SHP77 treated with DMSO at 0.1 percent for 48 hours (cell line): Measurements from ENCODE around the gene DBI.
"Not testable (repeated sequence)": the region's sequence is repeated elsewhere in the genome, so short reads cannot be mapped to it uniquely, and the experiment has no call there.

Experiments
- DNase-seq: peaks from one replicate; lab custom pipeline; 2025; lab: John Stamatoyannopoulos, UW

The DBI gene

GRCh38 chr2:119365436-119365835, 1.3 kb upstream of the DBI start:
- DNase-seq: no peak

DNA sequence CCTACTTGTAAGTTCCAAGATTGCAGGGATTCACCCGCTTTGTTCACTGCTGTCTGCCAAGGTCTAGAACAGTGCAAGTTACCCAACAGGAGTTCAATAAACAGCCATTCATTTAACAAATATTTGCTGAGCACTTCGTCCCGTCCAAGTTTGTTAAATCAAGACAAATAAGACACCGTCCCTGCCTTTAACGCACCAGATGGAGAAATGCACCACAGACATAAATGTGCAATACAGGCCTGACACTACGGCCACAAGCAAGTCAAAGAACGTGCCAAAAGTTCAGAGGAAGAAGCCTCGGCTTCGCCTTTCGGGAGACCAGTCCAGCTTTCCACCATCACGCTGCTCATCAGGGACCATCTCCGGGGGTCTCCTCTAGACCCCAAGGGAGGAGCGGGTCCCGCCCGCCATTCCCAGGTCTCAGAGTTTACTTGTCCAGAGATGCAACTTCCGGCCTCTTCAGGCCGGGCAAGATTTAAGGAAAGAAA, 572 bp upstream of the DBI start:
- DNase-seq: no peak

GRCh38 chr2:119367472-119368099, 809 bp downstream of the DBI start:
- DNase-seq: no peak

DNA sequence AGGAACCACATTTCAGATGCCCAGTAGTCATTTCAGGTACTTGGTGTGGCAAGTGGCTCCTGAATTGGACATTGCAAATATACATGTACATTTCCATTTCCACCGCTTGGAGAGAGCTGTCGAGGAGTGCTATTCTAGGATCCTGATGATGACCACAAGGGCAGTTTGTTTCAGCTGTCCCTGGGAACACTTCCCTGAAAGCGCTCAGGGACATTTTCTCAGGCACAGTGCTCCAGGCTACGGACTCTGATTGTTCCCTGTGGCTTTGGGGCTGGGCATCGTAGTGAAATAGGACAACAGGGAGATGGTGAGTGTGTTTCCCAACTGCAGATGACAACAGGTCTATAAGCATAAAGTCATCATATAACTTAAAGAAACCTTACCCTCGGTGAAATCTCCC, 3.1 kb downstream of the DBI start:
- DNase-seq: no peak

DNA sequence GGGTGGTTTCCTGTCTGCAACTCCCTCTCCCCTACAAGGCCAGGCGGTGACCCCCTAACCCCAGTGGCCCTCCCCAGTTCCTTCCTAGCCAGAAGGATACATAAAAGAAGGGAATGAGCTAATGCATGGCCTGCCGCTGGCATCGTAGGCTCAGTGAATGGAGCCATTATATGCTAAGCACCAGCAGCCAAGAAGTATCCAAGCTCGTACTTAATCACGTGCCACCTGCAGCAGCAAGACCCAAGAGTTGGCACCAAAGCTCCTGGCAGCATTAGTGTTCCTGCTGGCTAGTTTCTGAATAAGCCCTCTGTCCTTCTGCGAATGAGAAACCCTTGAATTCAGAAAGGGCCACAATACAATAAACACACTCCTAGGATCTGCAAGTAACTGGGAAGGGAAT, 4.3 kb downstream of the DBI start:
- no peak for DNase-seq

GRCh38 chr2:119372778-119373568, 6.2 kb downstream of the DBI start:
- DNase-seq: no peak

GRCh38 chr2:119373907-119374745, 7.3 kb downstream of the DBI start:
- DNase-seq: not testable (repeated sequence)

DNA sequence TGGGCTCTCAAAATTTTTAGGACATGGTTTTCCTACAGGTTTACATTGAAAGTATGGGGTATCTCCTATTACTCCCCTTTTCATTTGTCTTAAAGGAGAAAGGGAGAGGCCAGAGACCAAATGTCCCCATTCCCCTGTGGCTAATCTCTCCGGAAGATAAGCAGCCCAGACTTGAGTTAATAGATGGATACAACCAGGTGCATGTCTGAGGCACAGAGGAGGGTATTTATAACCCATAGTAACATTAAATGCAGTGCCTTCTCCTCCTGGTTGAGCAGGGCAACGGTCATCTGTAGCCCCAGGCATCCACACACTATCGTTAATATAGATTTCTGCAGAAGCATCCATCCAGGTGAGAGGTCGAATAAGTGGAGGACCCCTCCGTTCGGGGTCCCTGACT, 9.6 kb downstream of the DBI start:
- DNase-seq: not testable (repeated sequence)

- DNase-seq: no peak
These were observed 10.0 kb downstream of the DBI start for GRCh38 chr2:119376810-119377209.

DNA sequence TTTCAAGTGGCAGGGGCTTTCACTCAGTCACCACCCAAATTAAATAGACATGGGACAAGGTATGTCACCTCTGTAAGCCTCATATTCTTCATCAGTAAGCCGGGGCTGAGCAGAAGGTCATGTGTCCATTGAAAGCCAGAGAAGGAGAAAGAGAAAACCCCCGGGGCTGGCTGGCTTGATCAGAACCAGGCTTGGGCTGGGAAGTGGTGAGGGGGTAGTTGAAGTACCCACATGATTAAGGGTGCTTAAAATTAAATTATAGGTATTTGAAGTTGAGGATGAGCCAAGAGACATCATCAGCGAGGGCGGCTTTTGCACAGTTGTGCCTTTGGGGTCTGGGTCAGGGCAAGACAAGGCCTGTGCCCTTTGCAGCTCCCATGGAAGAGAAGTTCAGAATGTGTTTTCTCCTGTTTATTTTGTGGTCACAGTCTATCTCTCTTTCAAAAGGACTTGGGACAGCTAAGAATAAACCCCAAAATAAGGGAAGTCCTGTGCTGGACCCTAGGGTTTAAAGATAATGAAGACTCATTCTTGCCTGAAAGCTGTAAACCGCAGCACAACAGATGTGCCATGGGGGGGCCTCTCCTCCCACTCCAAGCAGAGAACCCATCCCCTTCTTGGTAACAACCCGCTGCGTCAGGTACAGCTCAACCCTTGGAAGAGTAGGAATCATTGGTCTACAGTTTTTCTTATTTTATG, 10.7 kb downstream of the DBI start:
- no peak for DNase-seq

GRCh38 chr2:119377993-119378345, 11.2 kb downstream of the DBI start:
- no peak for DNase-seq

DNA sequence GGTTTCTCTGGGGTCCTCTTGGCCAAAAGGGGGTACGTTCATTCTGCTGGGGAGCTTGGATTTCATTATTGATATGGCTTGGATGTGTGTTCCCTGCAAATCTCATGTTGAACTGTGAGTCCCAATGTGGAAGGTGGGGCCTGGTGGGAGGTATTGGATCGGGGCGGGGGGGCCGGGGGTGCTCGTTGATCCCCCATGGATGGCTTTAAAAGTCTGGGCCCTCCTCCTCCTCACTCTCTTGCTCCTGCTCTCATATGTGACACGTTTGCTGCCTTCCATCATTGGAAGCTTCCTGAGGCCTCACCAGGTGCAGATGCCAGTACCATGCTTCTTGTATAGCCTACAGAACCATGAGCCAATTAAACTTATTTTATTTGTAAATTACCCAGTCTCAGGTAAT, 11.8 kb downstream of the DBI start:
- DNase-seq: no peak

- no peak for DNase-seq
These were observed 16.8 kb downstream of the DBI start for GRCh38 chr2:119383410-119384140.

DNA sequence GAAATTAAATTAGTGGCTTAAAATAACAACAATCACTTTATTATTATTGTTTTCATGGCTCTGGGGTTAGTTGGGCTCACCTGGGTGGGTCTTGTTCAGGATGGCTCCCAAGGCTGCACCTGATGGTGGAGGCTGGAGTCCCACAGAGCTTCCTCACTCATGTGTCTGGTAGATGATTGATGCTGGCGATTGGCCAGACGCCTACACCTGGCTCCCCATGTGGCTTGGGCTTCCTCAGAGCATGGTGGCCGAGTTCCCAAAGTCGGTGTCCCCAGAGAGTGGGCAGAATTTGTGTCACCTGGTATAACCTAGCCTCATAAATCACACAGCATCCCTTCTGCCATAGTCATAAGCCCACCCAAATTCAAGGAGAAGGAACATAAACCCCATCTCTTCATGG, 18.2 kb downstream of the DBI start:
- DNase-seq: no peak

DNA sequence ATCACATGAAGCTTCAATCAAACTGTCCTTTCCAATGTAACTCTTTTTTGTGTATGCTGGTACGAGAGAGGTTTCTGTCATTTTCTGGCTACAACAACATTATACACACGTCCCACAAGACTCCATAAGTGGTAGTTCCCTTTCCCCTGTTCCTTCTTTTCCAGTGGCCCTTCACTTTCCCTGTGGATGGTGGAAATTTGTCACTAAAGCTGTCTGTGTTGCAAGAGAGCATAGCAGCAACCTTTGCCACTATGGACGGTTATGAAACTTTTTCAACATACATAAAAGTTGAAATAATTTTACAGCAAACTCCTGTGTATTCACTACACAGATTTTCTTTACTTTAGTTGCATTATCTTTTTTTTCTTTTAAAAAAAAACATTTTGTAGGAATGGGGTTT, 18.7 kb downstream of the DBI start:
- DNase-seq: no peak

DNA sequence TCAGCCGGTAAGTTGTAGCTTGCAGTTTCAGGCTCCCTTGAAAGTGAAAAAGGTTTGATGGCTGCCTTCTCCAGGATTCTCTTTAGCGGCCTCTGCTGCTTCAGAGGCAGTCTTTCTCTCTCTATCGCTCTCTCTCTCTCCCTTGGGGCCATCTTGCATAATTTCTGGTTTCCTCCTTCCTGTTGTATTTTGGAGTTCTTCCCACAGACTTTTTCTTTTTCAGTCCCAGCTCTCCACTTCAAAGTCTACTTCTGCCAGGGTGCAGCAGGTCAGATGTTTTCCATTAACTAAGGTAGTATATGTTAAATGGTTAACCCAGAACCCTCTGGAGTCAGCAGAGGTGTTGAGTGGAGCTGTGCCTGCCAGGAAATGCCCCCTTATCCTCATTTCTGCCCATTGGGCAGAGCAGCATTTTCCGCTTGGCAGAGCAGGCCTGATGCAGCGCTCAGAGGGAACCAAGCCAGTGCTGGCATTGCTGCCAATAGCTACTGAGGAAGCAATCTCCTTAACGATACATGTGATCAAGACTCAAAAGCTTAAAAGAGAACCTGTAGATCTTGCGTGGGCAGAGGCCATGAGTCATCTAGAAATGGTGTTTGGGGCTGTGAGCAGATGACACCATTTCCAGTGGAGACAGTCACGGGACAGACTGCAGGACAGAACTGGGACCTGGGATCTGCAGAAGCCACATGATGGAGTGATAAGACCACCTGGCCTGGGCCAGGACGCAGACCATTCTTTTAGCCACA, 20.8 kb downstream of the DBI start:
- DNase-seq: no peak

GRCh38 chr2:119389615-119390306, 23.0 kb downstream of the DBI start:
- no peak for DNase-seq

- no peak for DNase-seq
These were observed 27.4 kb downstream of the DBI start for GRCh38 chr2:119393971-119394748.

DNA sequence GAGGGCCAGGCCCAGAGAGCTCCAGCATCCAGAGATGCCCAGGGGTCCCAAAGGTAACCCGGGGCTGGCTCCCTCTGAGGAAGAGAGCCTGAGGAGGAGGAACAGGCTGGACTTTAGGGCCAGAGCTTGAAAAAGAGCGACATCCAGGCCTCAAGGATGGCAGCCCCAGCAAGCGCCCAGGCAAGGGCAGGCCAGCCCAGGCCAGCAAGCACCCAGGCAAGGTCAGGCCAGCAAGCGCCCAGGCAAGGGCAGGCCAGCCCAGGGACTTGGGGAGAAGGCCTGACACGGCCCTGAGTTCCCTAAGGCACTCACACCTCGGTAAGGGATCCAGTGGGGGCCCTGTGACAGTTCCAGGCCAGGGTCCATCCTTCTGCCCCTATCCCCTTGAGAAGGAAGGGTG, 30.4 kb downstream of the DBI start:
- no peak for DNase-seq
